DMS79 (cell line): ENCODE results near the gene FAM221A.
"Not testable (repeated sequence)": the region's sequence is repeated elsewhere in the genome, so short reads cannot be mapped to it uniquely, and the experiment has no call there.

Experiments used
- DNase-seq: peaks from one replicate; lab custom pipeline; 2025; lab: John Stamatoyannopoulos, UW

The FAM221A gene

GRCh38 chr7:23679898-23680413 is at the start of gene FAM221A:
FAM221A (plus strand) TSS chr7:23680199; CDS start chr7:23680219, 20 bp downstream.
- DNase-seq: peak; percentile 76

- DNase-seq: no peak
Observed at GRCh38 chr7:23633417-23633816, 46.6 kb upstream of the FAM221A start.

GRCh38 chr7:23645822-23646221 is 34.2 kb upstream of the FAM221A start:
- DNase-seq: no peak

- DNase-seq: no peak
Observed at GRCh38 chr7:23653942-23654341, 26.1 kb upstream of the FAM221A start.

GRCh38 chr7:23654508-23654907 is 25.5 kb upstream of the FAM221A start:
- no peak for DNase-seq

- no peak for DNase-seq
Observed at GRCh38 chr7:23655433-23655832, 24.6 kb upstream of the FAM221A start.

- DNase-seq: no peak
Observed at GRCh38 chr7:23658831-23659427, 21.1 kb upstream of the FAM221A start.

- DNase-seq: no peak
Observed at GRCh38 chr7:23661385-23661784, 18.6 kb upstream of the FAM221A start.

- DNase-seq: no peak
Observed at GRCh38 chr7:23662124-23662983, 17.6 kb upstream of the FAM221A start.

- no peak for DNase-seq
Observed at GRCh38 chr7:23662984-23663313, 17.1 kb upstream of the FAM221A start.

- DNase-seq: no peak
Observed at GRCh38 chr7:23664122-23664521, 15.9 kb upstream of the FAM221A start.

- DNase-seq: no peak
Observed at GRCh38 chr7:23672033-23672432, 8.0 kb upstream of the FAM221A start.

GRCh38 chr7:23680414-23681405 is 711 bp downstream of the FAM221A start:
- DNase-seq: peak; percentile 79

GRCh38 chr7:23684041-23684440 is 4.0 kb downstream of the FAM221A start:
- DNase-seq: not testable (repeated sequence)

- no peak for DNase-seq
Observed at GRCh38 chr7:23685731-23686130, 5.7 kb downstream of the FAM221A start.

GRCh38 chr7:23687011-23687410 is 7.0 kb downstream of the FAM221A start:
- no peak for DNase-seq

GRCh38 chr7:23689165-23689564 is 9.2 kb downstream of the FAM221A start:
- no peak for DNase-seq

- DNase-seq: no peak
Observed at GRCh38 chr7:23691320-23691719, 11.3 kb downstream of the FAM221A start.

- DNase-seq: no peak
Observed at GRCh38 chr7:23693224-23693623, 13.2 kb downstream of the FAM221A start.

- no peak for DNase-seq
Observed at GRCh38 chr7:23696916-23697441, 17.0 kb downstream of the FAM221A start.

GRCh38 chr7:23698822-23699221 is 18.8 kb downstream of the FAM221A start:
- DNase-seq: no peak

- no peak for DNase-seq
Observed at GRCh38 chr7:23700046-23700445, 20.0 kb downstream of the FAM221A start.
